Esophagus muscularis mucosa (tissue), 4 donors: Measurements from ENCODE around the gene EN1. TPM values are rescaled to one million over a fixed set of nuclear protein-coding genes. Genes with fewer than 3 reads are reported as not detected.

Experiments
- DNase-seq: peaks from one replicate; pipeline ENCODE4 v3.0.0-alpha.2; 2017; ENCODE audit errors: extremely low spot score
- H3K27ac ChIP-seq, 4 donors: fragments of 200-600 bp; sonication (generic); replicated peaks in 1 of 4; 1 replicate in 3 of 4; 2 replicates in 1 of 4; pipeline ENCODE4 v1.5.1; 2016 to 2019; ENCODE audit warnings: mild to moderate bottlenecking in 1 of 4
- H3K27me3 ChIP-seq, 4 donors: fragments of 200-600 bp; sonication (generic); one replicate each; pipeline versions ENCODE4 v1.5.1 to v1.6.0; 2016 to 2019
- H3K36me3 ChIP-seq, 4 donors: fragments of 200-600 bp; sonication (generic); one replicate each; pipeline ENCODE4 v1.5.1; 2016 to 2019
- H3K4me1 ChIP-seq, 4 donors: fragments of 200-600 bp; sonication (generic); one replicate each; pipeline ENCODE4 v1.5.1; 2016 to 2019
- H3K4me3 ChIP-seq, 4 donors: fragments of 200-600 bp; sonication (generic); 1 replicate in 2 of 4; 2 replicates in 2 of 4; pipeline ENCODE4 v1.5.1; 2016 to 2019; ENCODE audit warnings: mild to moderate bottlenecking in 4 of 4, moderate library complexity in 1 of 4
- H3K9me3 ChIP-seq, 4 donors: fragments of 200-600 bp; sonication (generic); 1 replicate in 3 of 4; 2 replicates in 1 of 4; pipeline ENCODE4 v1.5.1; 2016 to 2019
- EP300 ChIP-seq: sonication (generic); formaldehyde crosslinking; IDR thresholded peaks from one replicate; pipeline ENCODE4 v1.6.1; 2017; ENCODE audit warnings: antibody characterized with exemption
- POLR2A ChIP-seq: fragments of 450-650 bp; IDR thresholded peaks from one replicate; pipeline ENCODE4 v1.6.1; 2017; ENCODE audit warnings: antibody characterized with exemption, moderate library complexity, mild to moderate bottlenecking, low read depth
- POLR2AphosphoS5 ChIP-seq, 2 donors: sonication (generic); formaldehyde crosslinking; IDR thresholded peaks; one replicate each; pipeline ENCODE4 v1.6.1; 2017; ENCODE audit warnings: antibody characterized with exemption in 2 of 2
- WGBS: methylation state at CpG from one replicate; pipeline ENCODE4 v1.1.5; 2018; 5-methylcytosine and 5-hydroxymethylcytosine counted together
- intact Hi-C: fragments of 100-400 bp; cut with DNase I; formaldehyde crosslinking; loops from one replicate; pipeline ENCODE4 v1.15.1; 2023
- total RNA-seq, 4 donors: library from RNA; depleted of rRNA; stranded (reverse); fragments of >200 nt; gene quantifications; one replicate each; pipeline versions ENCODE4 v1.1.0 to v1.2.1, GENCODE V29; 2016
- TF ChIP-seq, protein P1 (sequence below), 3 experiments: fragments of 200-600 bp in 2 of 3; fragments of 450-650 bp in 1 of 3; sonication (generic) in 2 of 3; IDR thresholded peaks; one replicate each; pipeline ENCODE4 v1.5.1; 2017 to 2019; ENCODE audit warnings: antibody characterized with exemption in 3 of 3, mild to moderate bottlenecking in 2 of 3, moderate library complexity in 1 of 3

Gene EN1
- total RNA-seq, 4 donors from 2014 or later = 0.11 to 0.17 (median 0.13) TPM; not detected in 1

DNA sequence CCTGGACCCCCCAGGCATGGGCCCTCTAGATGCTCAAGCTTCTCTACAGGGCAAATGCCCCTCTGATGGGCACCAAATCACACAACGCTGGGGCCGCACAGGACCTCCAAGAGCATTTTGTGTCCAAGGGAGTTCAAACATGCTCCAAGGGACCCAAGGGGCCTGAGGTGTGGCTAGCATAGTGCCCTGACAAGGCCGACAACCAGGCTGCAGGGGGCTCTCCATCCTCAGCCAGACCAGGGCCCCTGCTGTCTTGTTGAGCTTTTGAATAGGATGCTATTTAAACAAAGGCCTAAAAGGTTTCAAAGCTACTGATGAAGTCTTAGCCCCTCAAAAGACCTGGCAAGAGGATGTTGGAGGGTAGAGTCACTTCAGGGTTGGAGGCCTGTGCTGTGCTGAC lies 33.1 kb downstream of the EN1 start:
- peaks cover 0 to 77% (median 0%) of the 10 kb centered on the region in 4 donors for H3K27me3 ChIP-seq
- no peaks in the 10 kb centered on the region for H3K9me3 ChIP-seq
- no peak overlapping the region for H3K4me3 ChIP-seq
- no peaks in the 10 kb centered on the region for H3K4me1 ChIP-seq
- H3K36me3 ChIP-seq = no peaks in the 10 kb centered on the region
- no peak for TF ChIP-seq EP300
- intact Hi-C loops = no loop called here
- WGBS = 40% methylated on average over 1 of the region's 3 CpGs
- DNase-seq = no peak
- no peak overlapping the region for H3K27ac ChIP-seq

DNA sequence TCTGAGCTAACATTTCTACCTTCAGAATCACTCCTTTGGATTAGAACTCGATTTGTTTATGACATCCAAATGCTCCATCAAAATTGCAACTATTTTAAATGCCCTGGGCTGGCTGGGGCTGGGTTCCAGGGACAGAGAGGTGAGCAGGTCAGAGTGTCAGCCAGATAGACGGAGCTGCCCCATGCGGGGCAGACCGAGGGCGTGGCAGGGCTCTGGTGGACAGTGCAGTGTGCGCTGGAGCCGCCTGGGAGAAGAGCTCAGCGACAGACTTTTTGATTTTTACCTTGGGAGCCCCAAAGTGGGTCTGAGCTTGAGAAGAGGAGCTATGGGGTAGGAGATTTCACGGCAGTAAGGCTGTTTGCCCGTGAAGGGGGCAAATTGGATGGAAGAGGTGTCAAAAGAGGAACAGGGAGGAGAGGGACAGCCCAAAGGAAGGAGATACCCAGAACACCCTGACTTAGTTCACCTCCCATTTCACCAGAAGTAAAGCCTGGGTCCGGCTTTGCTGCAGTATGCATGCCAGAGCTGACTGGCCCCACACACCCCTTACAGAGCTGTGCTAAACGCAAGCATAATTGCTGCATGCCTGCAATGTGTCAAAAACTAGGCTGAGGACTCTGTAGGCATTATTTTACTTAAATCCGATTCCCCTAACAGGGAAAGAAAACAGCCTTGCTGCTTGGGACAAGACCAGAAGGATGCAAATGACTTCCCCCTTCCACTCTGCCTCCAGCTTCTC lies 33.7 kb downstream of the EN1 start:
- no peak for TF ChIP-seq POLR2A
- TF ChIP-seq, protein P1, sequence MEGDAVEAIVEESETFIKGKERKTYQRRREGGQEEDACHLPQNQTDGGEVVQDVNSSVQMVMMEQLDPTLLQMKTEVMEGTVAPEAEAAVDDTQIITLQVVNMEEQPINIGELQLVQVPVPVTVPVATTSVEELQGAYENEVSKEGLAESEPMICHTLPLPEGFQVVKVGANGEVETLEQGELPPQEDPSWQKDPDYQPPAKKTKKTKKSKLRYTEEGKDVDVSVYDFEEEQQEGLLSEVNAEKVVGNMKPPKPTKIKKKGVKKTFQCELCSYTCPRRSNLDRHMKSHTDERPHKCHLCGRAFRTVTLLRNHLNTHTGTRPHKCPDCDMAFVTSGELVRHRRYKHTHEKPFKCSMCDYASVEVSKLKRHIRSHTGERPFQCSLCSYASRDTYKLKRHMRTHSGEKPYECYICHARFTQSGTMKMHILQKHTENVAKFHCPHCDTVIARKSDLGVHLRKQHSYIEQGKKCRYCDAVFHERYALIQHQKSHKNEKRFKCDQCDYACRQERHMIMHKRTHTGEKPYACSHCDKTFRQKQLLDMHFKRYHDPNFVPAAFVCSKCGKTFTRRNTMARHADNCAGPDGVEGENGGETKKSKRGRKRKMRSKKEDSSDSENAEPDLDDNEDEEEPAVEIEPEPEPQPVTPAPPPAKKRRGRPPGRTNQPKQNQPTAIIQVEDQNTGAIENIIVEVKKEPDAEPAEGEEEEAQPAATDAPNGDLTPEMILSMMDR (IDR thresholded peaks at IDR 0.05) = no peak
- no peak for TF ChIP-seq EP300
- no peak for TF ChIP-seq POLR2AphosphoS5 (IDR thresholded peaks at IDR 0.05)
- intact Hi-C loops = no loop called here
- peaks cover 0 to 75% (median under 1%) of the 10 kb centered on the region in 4 donors for H3K27me3 ChIP-seq
- no peaks in the 10 kb centered on the region for H3K4me1 ChIP-seq
- DNase-seq = no peak
- no peaks in the 10 kb centered on the region for H3K9me3 ChIP-seq
- H3K27ac ChIP-seq = no peak overlapping the region
- H3K36me3 ChIP-seq = no peaks in the 10 kb centered on the region
- H3K4me3 ChIP-seq = no peak overlapping the region
- 59% methylated on average over 12 of the region's 13 CpGs for WGBS

DNA sequence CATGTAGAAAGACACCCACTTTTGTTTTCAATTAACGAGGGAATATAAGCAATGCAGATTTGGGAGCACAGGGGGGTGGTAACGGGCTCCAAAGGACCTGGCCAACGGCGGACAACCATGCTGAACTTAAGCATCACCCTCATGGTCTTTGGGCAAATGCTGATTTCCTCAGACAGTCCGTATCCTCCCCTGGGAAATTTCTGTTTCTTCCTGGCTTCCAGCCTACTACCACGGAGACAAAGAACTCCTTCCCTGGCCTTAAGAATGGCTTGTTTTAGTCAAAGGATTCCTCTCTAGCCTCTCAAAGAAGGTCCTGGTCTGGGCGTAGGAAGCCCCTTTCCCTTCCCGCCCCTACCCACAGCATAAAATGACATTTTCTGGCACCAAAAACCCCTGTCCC lies 34.3 kb downstream of the EN1 start:
- no peak for DNase-seq
- peaks cover 0 to 75% (median 3%) of the 10 kb centered on the region in 4 donors for H3K27me3 ChIP-seq
- H3K27ac ChIP-seq = no peak overlapping the region
- no peaks in the 10 kb centered on the region for H3K36me3 ChIP-seq
- no peaks in the 10 kb centered on the region for H3K9me3 ChIP-seq
- H3K4me1 ChIP-seq = no peaks in the 10 kb centered on the region
- no peak for TF ChIP-seq EP300
- TF ChIP-seq POLR2AphosphoS5 (IDR thresholded peaks at IDR 0.05) = no peak
- TF ChIP-seq, protein P1 (IDR thresholded peaks at IDR 0.05) = no peak
- no peak for TF ChIP-seq POLR2A
- 57% methylated on average over 8 of the region's 8 CpGs for WGBS
- intact Hi-C loops = no loop called here
- no peak overlapping the region for H3K4me3 ChIP-seq

DNA sequence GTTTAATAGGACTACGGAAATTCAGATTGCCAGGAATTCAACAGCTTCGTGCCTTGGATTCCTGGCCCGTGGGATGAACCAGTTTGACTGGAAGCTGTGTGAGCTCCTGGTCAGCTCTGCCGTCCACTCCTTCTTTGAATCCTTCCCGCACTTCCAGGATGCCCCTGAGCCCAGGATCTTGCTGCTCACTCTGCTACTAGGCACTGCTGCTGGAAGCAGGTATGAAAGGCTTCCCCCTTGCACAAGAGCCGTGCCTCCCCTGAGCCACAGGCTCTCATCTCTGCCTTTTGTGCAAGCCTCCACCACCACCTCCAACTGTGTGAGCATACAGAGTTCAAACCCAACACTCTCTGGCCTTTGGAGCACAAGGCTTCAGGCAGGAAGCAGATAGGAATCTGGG lies 34.9 kb downstream of the EN1 start:
- intact Hi-C loops = no loop called here
- no peaks in the 10 kb centered on the region for H3K9me3 ChIP-seq
- 51% methylated on average over 6 of the region's 6 CpGs for WGBS
- TF ChIP-seq, protein P1 (IDR thresholded peaks at IDR 0.05) = no peak
- TF ChIP-seq POLR2A (no peak), POLR2AphosphoS5 (IDR thresholded peaks at IDR 0.05) (no peak), EP300 (no peak)
- no peak overlapping the region for H3K27ac ChIP-seq
- H3K27me3 ChIP-seq = peaks cover 0 to 76% (median 3%) of the 10 kb centered on the region in 4 donors
- no peak for DNase-seq
- no peaks in the 10 kb centered on the region for H3K36me3 ChIP-seq
- no peaks in the 10 kb centered on the region for H3K4me1 ChIP-seq
- H3K4me3 ChIP-seq = no peak overlapping the region

DNA sequence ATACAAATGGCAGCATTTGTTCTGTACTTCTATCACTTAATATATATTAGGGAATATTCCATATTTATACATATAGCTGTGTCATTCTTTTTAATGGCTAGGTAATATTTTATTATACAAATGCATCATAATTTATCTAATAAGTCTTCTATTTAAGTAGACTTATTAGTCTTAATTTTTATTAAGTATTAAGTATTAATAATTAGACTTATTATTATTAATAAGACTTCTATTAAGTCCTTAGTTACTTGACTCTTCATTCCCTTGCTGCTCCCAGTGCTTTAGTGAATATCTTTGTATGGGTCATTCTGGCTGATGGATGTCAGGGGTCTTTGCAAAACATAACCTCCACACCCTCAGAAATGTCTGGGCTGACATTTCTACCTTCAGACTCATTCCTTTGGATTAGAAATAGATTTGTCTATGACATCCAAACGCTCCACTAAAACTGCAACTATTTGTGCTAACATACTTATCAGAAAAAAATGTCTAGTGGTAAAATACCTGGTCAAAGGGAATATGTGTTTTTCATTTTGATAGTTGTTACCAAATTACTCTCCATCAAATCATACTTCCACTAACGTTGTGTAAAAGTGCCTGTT lies 35.8 kb downstream of the EN1 start:
- Histone ChIP-seq H3K4me1 (no peaks in the 10 kb centered on the region), H3K27ac (no peak overlapping the region), H3K27me3 (peaks cover 0 to 76% (median 3%) of the 10 kb centered on the region in 4 donors), H3K36me3 (no peaks in the 10 kb centered on the region), H3K4me3 (no peak overlapping the region), H3K9me3 (no peaks in the 10 kb centered on the region)
- intact Hi-C loops = no loop called here
- 55% methylated on average over 2 of the region's 2 CpGs for WGBS
- TF ChIP-seq, protein P1 (IDR thresholded peaks at IDR 0.05) = no peak
- no peak for TF ChIP-seq POLR2A
- no peak for TF ChIP-seq EP300
- TF ChIP-seq POLR2AphosphoS5 (IDR thresholded peaks at IDR 0.05) = no peak
- DNase-seq = no peak
